BJ (cell line): ENCODE data around the gene CCDC116. TPM values are rescaled to one million over a fixed set of nuclear protein-coding genes. Genes with fewer than 3 reads are reported as not detected.

Experiments
- CTCF ChIA-PET: fragments of 350-600 bp; formaldehyde crosslinking; extraction: SDS; loops from one replicate; lab custom pipeline; 2021; ENCODE audit warnings: antibody characterized with exemption, inconsistent platforms; lab: Yijun Ruan, JAX
- POLR2A ChIA-PET: fragments of 300-600 bp; sonication (Branson Sonifier 250); formaldehyde crosslinking; extraction: SDS; loops from one replicate; lab custom pipeline; 2021; ENCODE audit warnings: antibody characterized with exemption; lab: Charles Lee
- DNase-seq: peaks from one replicate; pipeline ENCODE4 v3.0.0-alpha.2; 2011; ENCODE audit warnings: low read depth
- H3K27me3 ChIP-seq: 2 replicates; pipeline ENCODE4 v1.6.0; 2011; ENCODE audit warnings: low read length; ENCODE audit not compliant: control insufficient read depth, insufficient read depth
- H3K36me3 ChIP-seq: 2 replicates; pipeline ENCODE4 v1.5.1; 2011; ENCODE audit warnings: low read length; ENCODE audit not compliant: control insufficient read depth, insufficient read depth
- H3K4me3 ChIP-seq: 2 replicates; pipeline ENCODE4 v1.5.1; 2011; ENCODE audit warnings: low read depth, mild to moderate bottlenecking, control low read depth, low read length
- polyA plus RNA-seq: library from polyadenylated mRNA; depleted of rRNA; stranded (reverse); fragments of >200 nt; gene quantifications from 2 replicates; pipeline ENCODE4 v1.2.3, GENCODE V29; 2011
- TF ChIP-seq, protein P1 (sequence below): IDR thresholded peaks from 2 replicates; pipeline ENCODE4 v1.5.1; 2011; ENCODE audit warnings: low read depth, mild to moderate bottlenecking, control low read depth, inconsistent platforms, low read length, moderate library complexity; ENCODE audit not compliant: insufficient read depth

Gene CCDC116
- polyA plus RNA-seq, 1 experiment: 0.13 TPM

DNA sequence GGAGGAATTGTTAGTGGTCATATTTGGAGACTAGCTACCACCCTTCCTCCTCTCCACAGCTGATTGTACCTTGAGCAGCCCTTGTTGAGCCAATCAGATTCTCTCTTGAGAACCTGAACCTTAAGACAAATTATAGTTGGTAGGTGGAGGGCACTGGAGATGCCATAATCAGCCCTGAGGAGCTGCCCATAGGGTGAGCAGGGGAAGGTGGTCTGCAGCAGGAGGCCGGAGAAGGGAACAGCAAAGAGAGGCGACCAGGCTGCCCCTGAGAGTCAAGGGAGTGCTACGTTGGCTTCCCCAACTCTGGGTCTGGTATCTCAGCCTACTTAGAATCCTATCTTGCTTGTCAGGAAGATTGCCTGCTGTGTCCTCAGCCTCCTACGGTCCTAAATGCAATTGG, 6.8 kb downstream of the CCDC116 start:
- ChIA-PET POLR2A (no interaction called here), CTCF (interaction anchor here (1.9 kb wide), 1 partner anchor 11 kb away, joined by 7 read pairs; no protein-coding TSS in a partner anchor)
- H3K27me3 ChIP-seq: no peaks in the 10 kb centered on the region
- TF ChIP-seq, protein P1, sequence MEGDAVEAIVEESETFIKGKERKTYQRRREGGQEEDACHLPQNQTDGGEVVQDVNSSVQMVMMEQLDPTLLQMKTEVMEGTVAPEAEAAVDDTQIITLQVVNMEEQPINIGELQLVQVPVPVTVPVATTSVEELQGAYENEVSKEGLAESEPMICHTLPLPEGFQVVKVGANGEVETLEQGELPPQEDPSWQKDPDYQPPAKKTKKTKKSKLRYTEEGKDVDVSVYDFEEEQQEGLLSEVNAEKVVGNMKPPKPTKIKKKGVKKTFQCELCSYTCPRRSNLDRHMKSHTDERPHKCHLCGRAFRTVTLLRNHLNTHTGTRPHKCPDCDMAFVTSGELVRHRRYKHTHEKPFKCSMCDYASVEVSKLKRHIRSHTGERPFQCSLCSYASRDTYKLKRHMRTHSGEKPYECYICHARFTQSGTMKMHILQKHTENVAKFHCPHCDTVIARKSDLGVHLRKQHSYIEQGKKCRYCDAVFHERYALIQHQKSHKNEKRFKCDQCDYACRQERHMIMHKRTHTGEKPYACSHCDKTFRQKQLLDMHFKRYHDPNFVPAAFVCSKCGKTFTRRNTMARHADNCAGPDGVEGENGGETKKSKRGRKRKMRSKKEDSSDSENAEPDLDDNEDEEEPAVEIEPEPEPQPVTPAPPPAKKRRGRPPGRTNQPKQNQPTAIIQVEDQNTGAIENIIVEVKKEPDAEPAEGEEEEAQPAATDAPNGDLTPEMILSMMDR: no peak
- no peak for DNase-seq
- H3K4me3 ChIP-seq: no peak overlapping the region
- H3K36me3 ChIP-seq: no peaks in the 10 kb centered on the region; the same call in 1 of the 2 replicates

DNA sequence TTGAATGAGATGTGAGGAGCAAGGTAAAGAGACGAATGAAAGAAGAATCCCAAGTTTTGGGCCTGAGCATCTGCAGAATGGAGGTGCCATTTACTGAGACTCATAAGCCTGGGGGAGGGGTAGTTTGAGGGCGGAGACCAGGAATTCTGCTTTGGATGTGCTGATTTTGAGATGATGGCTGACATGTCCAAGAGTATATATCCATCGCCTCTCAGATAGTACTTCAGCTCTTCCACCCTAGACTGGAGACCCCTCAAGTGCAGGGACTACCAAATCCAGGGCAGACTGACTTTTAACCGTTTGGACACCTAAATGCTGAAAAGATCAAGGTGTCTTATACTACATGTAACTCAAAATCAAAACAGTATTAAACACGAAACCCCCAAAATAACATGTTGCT, 8.2 kb downstream of the CCDC116 start:
- no peaks in the 10 kb centered on the region; the same call in none of the 2 replicates for H3K36me3 ChIP-seq
- ChIA-PET CTCF (interaction anchor here (0.6 to 3.9 kb wide), 12 partner anchors 11 to 77 kb away, joined by 3 to 71 read pairs (median 4); partner anchors contain the start of genes CCDC116 and YDJC), POLR2A (no interaction called here)
- TF ChIP-seq, protein P1: no peak
- no peak overlapping the region for H3K4me3 ChIP-seq
- no peaks in the 10 kb centered on the region for H3K27me3 ChIP-seq
- DNase-seq: no peak

GRCh38 chr22:21641417-21641788, 8.8 kb downstream of the CCDC116 start:
- H3K4me3 ChIP-seq: peak overlapping the region; percentile 65
- H3K27me3 ChIP-seq: no peaks in the 10 kb centered on the region
- TF ChIP-seq, protein P1: peak; percentile 70
- ChIA-PET CTCF (interaction anchor here (0.6 to 3.9 kb wide), 12 partner anchors 11 to 78 kb away, joined by 3 to 71 read pairs (median 4); partner anchors contain the start of genes CCDC116 and YDJC), POLR2A (no interaction called here)
- H3K36me3 ChIP-seq: no peaks in the 10 kb centered on the region; the same call in none of the 2 replicates
- no peak for DNase-seq

DNA sequence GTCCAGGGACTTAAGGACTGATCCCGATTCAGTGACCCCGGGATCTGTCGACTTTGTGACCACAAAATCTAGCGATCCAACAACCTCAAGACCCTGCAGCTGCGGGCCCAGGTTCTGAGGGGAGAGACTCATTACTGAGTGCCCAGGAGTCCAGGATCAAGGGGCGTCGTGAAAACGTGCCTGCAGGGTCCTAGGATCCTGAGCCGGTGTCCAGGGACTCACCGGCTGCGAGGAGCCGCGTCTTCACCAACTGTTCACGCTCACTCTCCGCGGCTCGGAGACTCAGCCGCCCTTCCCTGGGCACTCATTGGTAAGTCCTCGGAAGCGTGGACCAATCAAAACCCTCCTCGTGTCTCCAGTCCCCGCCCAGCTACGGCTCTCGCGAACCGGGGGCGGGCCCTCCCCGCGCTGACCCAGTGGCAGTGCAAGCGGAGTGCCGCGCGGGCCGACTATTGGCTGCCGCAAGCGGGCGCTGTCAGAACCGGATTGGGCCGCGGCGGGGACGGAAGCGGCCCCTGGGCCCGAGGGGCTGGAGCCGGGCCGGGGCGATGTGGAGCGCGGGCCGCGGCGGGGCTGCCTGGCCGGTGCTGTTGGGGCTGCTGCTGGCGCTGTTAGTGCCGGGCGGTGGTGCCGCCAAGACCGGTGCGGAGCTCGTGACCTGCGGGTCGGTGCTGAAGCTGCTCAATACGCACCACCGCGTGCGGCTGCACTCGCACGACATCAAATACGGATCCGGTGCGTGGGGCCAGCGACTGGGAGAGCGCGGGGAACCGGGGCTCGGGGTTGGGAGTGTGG, 9.4 kb downstream of the CCDC116 start, which contains the start of gene SDF2L1:
TSS of gene SDF2L1 (plus strand) at position 514 of the 795 bp plus-strand sequence. CDS start at position 549, 35 bp downstream.
- Histone ChIP-seq H3K4me3 (peak within 1 kb of the TSS; percentile 92), H3K36me3 (no peaks in the 10 kb centered on the region; the same call in none of the 2 replicates), H3K27me3 (no peaks in the 10 kb centered on the region)
- POLR2A ChIA-PET: no interaction called here
- CTCF ChIA-PET: interaction anchor here (0.7 to 3.9 kb wide), 12 partner anchors 10 to 1757 kb away, joined by 3 to 71 read pairs (median 4); partner anchors contain the start of genes CCDC116 and YDJC
- TF ChIP-seq, protein P1: no peak
- DNase-seq: peak; percentile 91
